Measurements from ENCODE around the gene CIAO2B.

CIAO2B gene

GRCh38 chr16:66911112-66911511, 23.1 kb downstream of the CIAO2B start:
- H4K20me1 ChIP-seq (ENCODE audit: insufficient read depth, low read length), result no peaks in the 10 kb centered on the region
- H3K4me2 ChIP-seq (ENCODE audit: low read length), result no peak overlapping the region
- no peaks in the 10 kb centered on the region for H3K4me1 ChIP-seq (ENCODE audit: insufficient read depth, low read length, severe bottlenecking)
- no peaks in the 10 kb centered on the region for H3K79me2 ChIP-seq (ENCODE audit: insufficient read depth, low read length)
- no peaks in the 10 kb centered on the region for H3K9me3 ChIP-seq (ENCODE audit: low read length)
- H2AFZ ChIP-seq (ENCODE audit: low read length), result no peak overlapping the region
- TF ChIP-seq CTCF (IDR thresholded peaks at IDR 0.05; ENCODE audit: low read length), result no peak
- TF ChIP-seq EZH2 (IDR thresholded peaks at IDR 0.05; ENCODE audit: borderline replicate concordance, low read length), result no peak
- H3K27ac ChIP-seq (ENCODE audit: low read depth, low read length, poor library complexity, severe bottlenecking), result no peak overlapping the region
- H3K4me3 ChIP-seq (ENCODE audit: low read depth, low read length, poor library complexity, severe bottlenecking), result no peak overlapping the region
- H3K36me3 ChIP-seq (ENCODE audit: insufficient read depth, low read length), result no peaks in the 10 kb centered on the region
- no peak overlapping the region for H3K9ac ChIP-seq (ENCODE audit: low read length)
- H3F3A ChIP-seq (ENCODE audit: insufficient read depth, low read length), result no peaks in the 10 kb centered on the region
- H3K27me3 ChIP-seq (ENCODE audit: insufficient read depth, low read length), result peaks cover 7% of the 10 kb centered on the region; the same call in 1 of the 2 replicates
- no peaks in the 10 kb centered on the region for H3K9me2 ChIP-seq (ENCODE audit: low read depth, low read length)

- Histone ChIP-seq H3K4me2 (ENCODE audit: low read length) (no peak overlapping the region), H3K9ac (ENCODE audit: low read length) (no peak overlapping the region), H3K4me3 (ENCODE audit: low read depth, low read length, poor library complexity, severe bottlenecking) (no peak overlapping the region), H3K9me3 (ENCODE audit: low read length) (no peaks in the 10 kb centered on the region), H3K36me3 (ENCODE audit: insufficient read depth, low read length) (no peaks in the 10 kb centered on the region), H3K27me3 (ENCODE audit: insufficient read depth, low read length) (peaks cover 7% of the 10 kb centered on the region; the same call in 1 of the 2 replicates), H2AFZ (ENCODE audit: low read length) (no peak overlapping the region), H3K9me2 (ENCODE audit: low read depth, low read length) (no peaks in the 10 kb centered on the region), H4K20me1 (ENCODE audit: insufficient read depth, low read length) (no peaks in the 10 kb centered on the region), H3K27ac (ENCODE audit: low read depth, low read length, poor library complexity, severe bottlenecking) (no peak overlapping the region), H3K4me1 (ENCODE audit: insufficient read depth, low read length, severe bottlenecking) (no peaks in the 10 kb centered on the region), H3F3A (ENCODE audit: insufficient read depth, low read length) (no peaks in the 10 kb centered on the region), H3K79me2 (ENCODE audit: insufficient read depth, low read length) (no peaks in the 10 kb centered on the region)
- no peak for TF ChIP-seq EZH2 (IDR thresholded peaks at IDR 0.05; ENCODE audit: borderline replicate concordance, low read length)
- TF ChIP-seq CTCF (IDR thresholded peaks at IDR 0.05; ENCODE audit: low read length), result no peak
These were observed 23.8 kb downstream of the CIAO2B start for GRCh38 chr16:66910175-66910940.

GRCh38 chr16:66908762-66909559, 25.2 kb downstream of the CIAO2B start:
- no peaks in the 10 kb centered on the region for H3F3A ChIP-seq (ENCODE audit: insufficient read depth, low read length)
- H3K79me2 ChIP-seq (ENCODE audit: insufficient read depth, low read length), result no peaks in the 10 kb centered on the region
- no peak overlapping the region for H2AFZ ChIP-seq (ENCODE audit: low read length)
- no peak overlapping the region for H3K9ac ChIP-seq (ENCODE audit: low read length)
- no peak for TF ChIP-seq EZH2 (IDR thresholded peaks at IDR 0.05; ENCODE audit: borderline replicate concordance, low read length)
- no peak for TF ChIP-seq CTCF (IDR thresholded peaks at IDR 0.05; ENCODE audit: low read length)
- H3K4me3 ChIP-seq (ENCODE audit: low read depth, low read length, poor library complexity, severe bottlenecking), result no peak overlapping the region
- H3K36me3 ChIP-seq (ENCODE audit: insufficient read depth, low read length), result no peaks in the 10 kb centered on the region
- no peak overlapping the region for H3K27ac ChIP-seq (ENCODE audit: low read depth, low read length, poor library complexity, severe bottlenecking)
- no peaks in the 10 kb centered on the region for H3K4me1 ChIP-seq (ENCODE audit: insufficient read depth, low read length, severe bottlenecking)
- no peak overlapping the region for H3K4me2 ChIP-seq (ENCODE audit: low read length)
- H3K9me2 ChIP-seq (ENCODE audit: low read depth, low read length), result no peaks in the 10 kb centered on the region
- H4K20me1 ChIP-seq (ENCODE audit: insufficient read depth, low read length), result no peaks in the 10 kb centered on the region
- H3K9me3 ChIP-seq (ENCODE audit: low read length), result no peaks in the 10 kb centered on the region
- peaks cover 4% of the 10 kb centered on the region; the same call in 1 of the 2 replicates for H3K27me3 ChIP-seq (ENCODE audit: insufficient read depth, low read length)

All from OCI-LY1 (cell line).